Keratinocyte (primary cell): ENCODE data around the gene TRAIP. TPM values are rescaled to one million over a fixed set of nuclear protein-coding genes. Genes with fewer than 3 reads are reported as not detected.
A peak's percentile ranks its signal among the peaks of the same experiment; 100 is the strongest.

ENCODE experiments used
- DNase-seq: peaks from one replicate; pipeline ENCODE4 v3.0.0-alpha.2; 2011; ENCODE audit warnings: low read depth, missing footprints, low spot score
- FAIRE-seq: peaks from 2 replicates; lab custom pipeline; 2011; peaks lifted over from hg19 to GRCh38; lab: Jason Lieb, UNC
- H2AFZ ChIP-seq: 2 replicates; pipeline ENCODE4 v1.6.0; 2012; ENCODE audit warnings: low read length, control low read depth, inconsistent platforms; ENCODE audit not compliant: control insufficient read depth
- H3K27ac ChIP-seq: 2 replicates; pipeline ENCODE4 v1.5.1; 2011; ENCODE audit warnings: low read length; ENCODE audit not compliant: control insufficient read depth, insufficient read depth
- H3K27me3 ChIP-seq: 3 replicates; pipeline ENCODE4 v1.6.0; 2011; ENCODE audit warnings: low read length; ENCODE audit not compliant: control insufficient read depth, insufficient read depth; ENCODE audit errors: extremely low read depth
- H3K36me3 ChIP-seq, 2 experiments: 2 replicates in 1 of 2; 3 replicates in 1 of 2; pipeline ENCODE4 v1.5.1; 2011; ENCODE audit warnings: low read length in 2 of 2, mild to moderate bottlenecking in 1 of 2; ENCODE audit not compliant: control insufficient read depth in 2 of 2, insufficient read depth in 2 of 2; ENCODE audit errors: extremely low read depth in 1 of 2
- H3K4me1 ChIP-seq: 3 replicates; pipeline ENCODE4 v1.5.1; 2011; ENCODE audit warnings: low read length; ENCODE audit not compliant: control insufficient read depth, insufficient read depth; ENCODE audit errors: extremely low read depth
- H3K4me2 ChIP-seq: 3 replicates; pipeline ENCODE4 v1.6.0; 2011; ENCODE audit warnings: low read depth, low read length; ENCODE audit not compliant: control insufficient read depth, insufficient read depth; ENCODE audit errors: extremely low read depth
- H3K4me3 ChIP-seq, 3 experiments: fragments of 200-600 bp in 1 of 3; sonication (generic) in 1 of 3; 2 replicates in 2 of 3; 3 replicates in 1 of 3; pipeline ENCODE4 v1.5.1; 2011 to 2016; ENCODE audit warnings: low read length in 3 of 3, mild to moderate bottlenecking in 3 of 3, control low read depth in 2 of 3, inconsistent platforms in 1 of 3, low read depth in 1 of 3, mixed read lengths in 1 of 3, mixed run types in 1 of 3, moderate library complexity in 1 of 3; ENCODE audit not compliant: control insufficient read depth in 2 of 3, insufficient read depth in 2 of 3; ENCODE audit errors: extremely low read depth in 1 of 3
- H3K79me2 ChIP-seq: 2 replicates; pipeline ENCODE4 v1.6.0; 2012; ENCODE audit warnings: low read length; ENCODE audit not compliant: control insufficient read depth, insufficient read depth
- H3K9ac ChIP-seq: 3 replicates; pipeline ENCODE4 v1.6.0; 2011; ENCODE audit warnings: low read length; ENCODE audit not compliant: control insufficient read depth, insufficient read depth; ENCODE audit errors: extremely low read depth
- H3K9me1 ChIP-seq: 3 replicates; pipeline ENCODE4 v1.6.0; 2011; ENCODE audit warnings: low read length; ENCODE audit not compliant: control insufficient read depth, insufficient read depth; ENCODE audit errors: extremely low read depth
- H3K9me3 ChIP-seq: 2 replicates; pipeline ENCODE4 v1.5.1; 2012; ENCODE audit warnings: low read depth, low read length; ENCODE audit not compliant: control insufficient read depth
- H4K20me1 ChIP-seq: 3 replicates; pipeline ENCODE4 v1.6.0; 2011; ENCODE audit warnings: low read length; ENCODE audit not compliant: control insufficient read depth, insufficient read depth; ENCODE audit errors: extremely low read depth
- EZH2 ChIP-seq: IDR thresholded peaks from one replicate; pipeline ENCODE4 v1.6.1; 2012; ENCODE audit warnings: inconsistent platforms, mild to moderate bottlenecking, low read length, moderate library complexity
- dilution Hi-C: fragments of 300-500 bp; cut with MboI; formaldehyde crosslinking; loops from one replicate; pipeline ENCODE4 v1.7.0; 2020; ENCODE audit warnings: low sequenced_read_pairs; ENCODE audit not compliant: extremely low pct_ligation_motif_present
- polyA plus RNA-seq, 5 experiments: library from polyadenylated mRNA; depleted of rRNA in 3 of 5; stranded (reverse) in 3 of 5; stranded (forward) in 1 of 5; unstranded in 1 of 5; fragments of >200 nt; gene quantifications; 1 replicate in 1 of 5; 2 replicates in 3 of 5; 3 replicates in 1 of 5; pipeline versions ENCODE4 v1.2.1 to v1.2.3, GENCODE V29; 2011 to 2012; ENCODE audit warnings: missing spikeins in 2 of 5, low read depth in 1 of 5, low replicate concordance in 1 of 5
- TF ChIP-seq, protein P1 (sequence below), 3 experiments: IDR thresholded peaks in 1 of 3; conservative IDR thresholded peaks in 1 of 3; optimal IDR thresholded peaks in 1 of 3; 2 replicates in 2 of 3; 3 replicates in 1 of 3; pipeline versions ENCODE3 to v1.5.1; 2011; ENCODE audit warnings: low read length in 3 of 3, mild to moderate bottlenecking in 3 of 3, moderate library complexity in 2 of 3, control low read depth in 1 of 3, inconsistent platforms in 1 of 3; ENCODE audit not compliant: insufficient read depth in 2 of 3; ENCODE audit errors: extremely low read depth in 1 of 3

Gene TRAIP
- polyA plus RNA-seq, 1 donor (not counting 4 experiments of a cell fraction or from before 2014, with no cell fraction given): 5.8 TPM

DNA sequence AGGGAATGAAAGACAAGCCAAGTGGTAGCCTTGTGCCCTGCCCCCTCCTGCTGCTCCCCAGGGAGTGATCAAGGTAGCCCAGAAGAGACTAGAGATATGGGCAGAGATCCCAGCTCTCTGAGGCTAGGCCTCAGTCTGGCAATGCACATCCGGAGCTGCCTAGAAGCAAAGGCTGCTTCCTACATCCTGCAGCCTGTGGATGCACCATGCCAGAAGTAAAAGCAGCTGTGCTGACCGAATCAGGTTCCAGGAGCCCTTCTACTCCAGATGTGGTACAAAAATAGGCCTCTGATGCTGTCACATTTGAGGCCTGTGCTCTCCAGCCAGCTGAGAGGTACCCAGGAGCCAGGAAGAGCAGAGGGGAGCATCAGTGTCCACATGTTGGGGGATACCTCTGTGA is 16.0 kb downstream of the TRAIP start:
- no peak overlapping the region for H3K27ac ChIP-seq
- peaks cover 0 to 12% of the 10 kb centered on the region in 2 experiments for H3K36me3 ChIP-seq
- no peak overlapping the region for H2AFZ ChIP-seq

DNA sequence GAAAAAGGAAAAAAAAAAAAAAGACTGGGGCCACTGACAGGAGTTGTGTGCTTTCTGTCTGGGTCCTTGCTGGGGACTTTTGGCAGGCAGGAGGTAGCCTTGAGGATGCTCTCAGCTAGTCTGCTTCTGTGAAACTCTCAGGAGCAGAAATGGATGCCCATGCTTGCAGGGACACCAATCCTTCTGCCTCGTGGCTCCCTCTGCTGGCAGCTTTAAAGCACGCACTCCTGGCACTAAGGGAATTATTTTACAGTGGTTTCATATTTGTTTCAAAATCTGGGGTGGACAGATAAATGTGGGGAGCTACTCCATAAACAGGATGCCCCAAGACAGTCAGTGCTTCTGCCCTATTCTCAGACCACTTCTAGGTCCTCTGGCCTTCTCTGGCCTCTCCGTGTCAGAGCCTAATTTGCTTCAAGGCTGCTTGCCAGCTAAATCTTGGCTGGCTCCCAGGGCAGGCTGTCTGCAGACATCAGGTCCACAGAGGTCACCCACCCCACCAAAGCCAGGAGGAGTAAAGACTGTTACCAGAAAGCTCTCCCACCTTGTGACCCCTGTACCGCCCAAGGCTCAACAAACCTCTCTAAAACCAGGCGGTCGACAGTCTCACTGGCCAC is 17.1 kb downstream of the TRAIP start:
- H2AFZ ChIP-seq: no peak overlapping the region
- H3K9me1 ChIP-seq: no peaks in the 10 kb centered on the region
- no peak overlapping the region for H3K4me3 ChIP-seq
- no peak overlapping the region for H3K9ac ChIP-seq
- no peaks in the 10 kb centered on the region for H3K4me1 ChIP-seq
- no peaks in the 10 kb centered on the region for H4K20me1 ChIP-seq
- FAIRE-seq (peak; percentile 77), DNase-seq (peak; percentile 15)
- no peaks in the 10 kb centered on the region for H3K79me2 ChIP-seq
- no peak overlapping the region for H3K27ac ChIP-seq
- peaks cover 0 to 12% of the 10 kb centered on the region in 2 experiments for H3K36me3 ChIP-seq
- dilution Hi-C loops: no loop called here
- H3K9me3 ChIP-seq: no peaks in the 10 kb centered on the region
- no peaks in the 10 kb centered on the region for H3K27me3 ChIP-seq
- TF ChIP-seq, protein P1, sequence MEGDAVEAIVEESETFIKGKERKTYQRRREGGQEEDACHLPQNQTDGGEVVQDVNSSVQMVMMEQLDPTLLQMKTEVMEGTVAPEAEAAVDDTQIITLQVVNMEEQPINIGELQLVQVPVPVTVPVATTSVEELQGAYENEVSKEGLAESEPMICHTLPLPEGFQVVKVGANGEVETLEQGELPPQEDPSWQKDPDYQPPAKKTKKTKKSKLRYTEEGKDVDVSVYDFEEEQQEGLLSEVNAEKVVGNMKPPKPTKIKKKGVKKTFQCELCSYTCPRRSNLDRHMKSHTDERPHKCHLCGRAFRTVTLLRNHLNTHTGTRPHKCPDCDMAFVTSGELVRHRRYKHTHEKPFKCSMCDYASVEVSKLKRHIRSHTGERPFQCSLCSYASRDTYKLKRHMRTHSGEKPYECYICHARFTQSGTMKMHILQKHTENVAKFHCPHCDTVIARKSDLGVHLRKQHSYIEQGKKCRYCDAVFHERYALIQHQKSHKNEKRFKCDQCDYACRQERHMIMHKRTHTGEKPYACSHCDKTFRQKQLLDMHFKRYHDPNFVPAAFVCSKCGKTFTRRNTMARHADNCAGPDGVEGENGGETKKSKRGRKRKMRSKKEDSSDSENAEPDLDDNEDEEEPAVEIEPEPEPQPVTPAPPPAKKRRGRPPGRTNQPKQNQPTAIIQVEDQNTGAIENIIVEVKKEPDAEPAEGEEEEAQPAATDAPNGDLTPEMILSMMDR (optimal IDR thresholded peaks at IDR 0.05 in 1 of 3, IDR thresholded peaks at IDR 0.05 in 1 of 3, conservative IDR thresholded peaks at IDR 0.05 in 1 of 3; ENCODE audit: extremely low read depth in 1 of 3, insufficient read depth in 2 of 3, low read length in 3 of 3): peak; percentile 76 to 96 (median 95)
- TF ChIP-seq EZH2: no peak
- no peak overlapping the region for H3K4me2 ChIP-seq

More for the DNA sequence above, 16.0 kb downstream of the TRAIP start:
- Histone ChIP-seq H3K4me1 (no peaks in the 10 kb centered on the region), H3K9me1 (no peaks in the 10 kb centered on the region), H3K4me2 (no peak overlapping the region), H3K27me3 (no peaks in the 10 kb centered on the region), H3K9ac (no peak overlapping the region), H3K4me3 (no peak overlapping the region), H4K20me1 (no peaks in the 10 kb centered on the region), H3K9me3 (no peaks in the 10 kb centered on the region), H3K79me2 (no peaks in the 10 kb centered on the region)
- DNase-seq (no peak), FAIRE-seq (no peak)
- dilution Hi-C loops: no loop called here
- TF ChIP-seq, protein P1 (optimal IDR thresholded peaks at IDR 0.05 in 1 of 3, IDR thresholded peaks at IDR 0.05 in 1 of 3, conservative IDR thresholded peaks at IDR 0.05 in 1 of 3; ENCODE audit: extremely low read depth in 1 of 3, insufficient read depth in 2 of 3, low read length in 3 of 3): no peak
- TF ChIP-seq EZH2: no peak
